IMR-90 (cell line): Measurements from ENCODE around the gene BBS12. TPM values are rescaled to one million over a fixed set of nuclear protein-coding genes. Genes with fewer than 3 reads are reported as not detected.

Experiments
- ATAC-seq: fragments of 200-7000 bp; cut with Tn5 transposase; 2 replicates; pipeline ENCODE4 v1.9.1; 2020; ENCODE audit warnings: low read depth, mild to moderate bottlenecking, moderate library complexity
- BruUV-seq: library from RNA; stranded (reverse); fragments of 400-500 nt; replicated peaks from 2 replicates; lab custom pipeline; 2021; lab: Mats Ljungman, UMichigan
- CTCF ChIA-PET: fragments of 300-600 bp; formaldehyde crosslinking; extraction: SDS; loops from one replicate; lab custom pipeline; 2021; ENCODE audit warnings: antibody characterized with exemption; lab: Yijun Ruan, JAX
- POLR2A ChIA-PET: fragments of 300-600 bp; sonication (Branson Sonifier 250); formaldehyde crosslinking; loops from one replicate; lab custom pipeline; 2022; ENCODE audit warnings: antibody characterized with exemption; ENCODE audit not compliant: unreplicated experiment; lab: Charles Lee
- DNase-seq: peaks from one replicate; pipeline ENCODE4 v3.0.0; 2013
- H2AFZ ChIP-seq: replicated peaks from 2 replicates; pipeline ENCODE3; 2013; ENCODE audit warnings: low read length, mild to moderate bottlenecking; ENCODE audit not compliant: poor library complexity
- H2AK5ac ChIP-seq: 2 replicates; pipeline ENCODE4 v1.6.1; 2013; ENCODE audit warnings: low read depth, low read length, inconsistent platforms
- H2AK9ac ChIP-seq: replicated peaks from 2 replicates; pipeline ENCODE3; 2013; ENCODE audit warnings: mild to moderate bottlenecking, low read depth, low read length, moderate library complexity; ENCODE audit not compliant: poor library complexity
- H2BK120ac ChIP-seq: 2 replicates; pipeline ENCODE4 v1.6.1; 2013; ENCODE audit warnings: low read depth, low read length, inconsistent platforms
- H2BK15ac ChIP-seq: 3 replicates; pipeline ENCODE4 v1.6.1; 2013; ENCODE audit warnings: low read depth, low read length, inconsistent platforms
- H2BK20ac ChIP-seq: 2 replicates; pipeline ENCODE4 v1.6.1; 2013; ENCODE audit warnings: low read depth, mild to moderate bottlenecking, inconsistent platforms, low read length, moderate library complexity
- H2BK5ac ChIP-seq: 2 replicates; pipeline ENCODE4 v1.6.1; 2013; ENCODE audit warnings: mild to moderate bottlenecking, low read depth, low read length, inconsistent platforms; ENCODE audit not compliant: poor library complexity, severe bottlenecking
- H3K14ac ChIP-seq: replicated peaks from 2 replicates; pipeline ENCODE4 v1.6.1; 2013; ENCODE audit warnings: low read depth, low read length, inconsistent platforms
- H3K18ac ChIP-seq: 2 replicates; pipeline ENCODE4 v1.6.1; 2013; ENCODE audit warnings: low read depth, low read length, control low read depth
- H3K23ac ChIP-seq: 2 replicates; pipeline ENCODE4 v1.6.1; 2013; ENCODE audit warnings: low read depth, low read length, inconsistent platforms
- H3K27ac ChIP-seq: 2 replicates; pipeline ENCODE4 v1.5.1; 2013; ENCODE audit warnings: mild to moderate bottlenecking, control low read depth, low read length; ENCODE audit not compliant: insufficient read depth
- H3K27me3 ChIP-seq: 2 replicates; pipeline ENCODE4 v1.6.1; 2013; ENCODE audit warnings: low read length; ENCODE audit not compliant: control insufficient read depth, insufficient read depth
- H3K36me3 ChIP-seq: 2 replicates; pipeline ENCODE4 v1.6.1; 2013; ENCODE audit warnings: low read length, mixed read lengths; ENCODE audit not compliant: control insufficient read depth, insufficient read depth
- H3K4ac ChIP-seq: 2 replicates; pipeline ENCODE4 v1.6.1; 2013; ENCODE audit warnings: low read depth, low read length, inconsistent platforms
- H3K4me1 ChIP-seq: 2 replicates; pipeline ENCODE4 v1.6.1; 2013; ENCODE audit warnings: low read length, mixed read lengths; ENCODE audit not compliant: control insufficient read depth, insufficient read depth
- H3K4me2 ChIP-seq: 2 replicates; pipeline ENCODE4 v1.6.1; 2013; ENCODE audit warnings: low read depth, mild to moderate bottlenecking, control low read depth, low read length, moderate library complexity
- H3K4me3 ChIP-seq: 2 replicates; pipeline ENCODE4 v1.5.1; 2013; ENCODE audit warnings: low read depth, mild to moderate bottlenecking, control low read depth, low read length, moderate library complexity; ENCODE audit not compliant: insufficient read depth
- H3K56ac ChIP-seq: 2 replicates; pipeline ENCODE4 v1.6.1; 2013; ENCODE audit warnings: low read length, inconsistent platforms; ENCODE audit not compliant: insufficient read depth; ENCODE audit errors: extremely low read depth
- H3K79me1 ChIP-seq, 2 experiments: 2 replicates each; pipeline ENCODE4 v1.6.1; 2013; ENCODE audit warnings: low read length in 2 of 2, inconsistent platforms in 1 of 2, low read depth in 1 of 2
- H3K9ac ChIP-seq: 2 replicates; pipeline ENCODE4 v1.6.1; 2013; ENCODE audit warnings: low read depth, low read length, control low read depth
- H3K9me1 ChIP-seq: 2 replicates; pipeline ENCODE4 v1.6.1; 2013; ENCODE audit warnings: low read length, inconsistent platforms; ENCODE audit not compliant: insufficient read depth
- H3K9me3 ChIP-seq: 2 replicates; pipeline ENCODE4 v1.6.1; 2013; ENCODE audit warnings: low read length; ENCODE audit not compliant: control insufficient read depth, insufficient read depth
- H4K20me1 ChIP-seq: 2 replicates; pipeline ENCODE4 v1.6.1; 2013; ENCODE audit warnings: low read length, inconsistent platforms; ENCODE audit not compliant: insufficient read depth
- H4K5ac ChIP-seq: 2 replicates; pipeline ENCODE4 v1.6.1; 2013; ENCODE audit warnings: mild to moderate bottlenecking, low read depth, low read length, control low read depth
- H4K8ac ChIP-seq, 2 experiments: 2 replicates each; pipeline ENCODE4 v1.6.1; 2013; ENCODE audit warnings: low read depth in 2 of 2, low read length in 2 of 2, control low read depth in 1 of 2, inconsistent platforms in 1 of 2
- H4K91ac ChIP-seq: 2 replicates; pipeline ENCODE4 v1.6.1; 2013; ENCODE audit warnings: low read depth, low read length, inconsistent platforms; ENCODE audit not compliant: insufficient read depth
- CEBPB ChIP-seq: IDR thresholded peaks from 2 replicates; pipeline ENCODE4 v1.6.1; 2012; ENCODE audit warnings: low read depth, low read length, improper control_type of control experiment
- ELK1 ChIP-seq: fragments of 150-350 bp; IDR thresholded peaks from 2 replicates; pipeline ENCODE4 v1.6.1; 2016; ENCODE audit warnings: low read depth, mild to moderate bottlenecking, low read length, moderate library complexity, borderline replicate concordance
- FOS ChIP-seq: fragments of 150-350 bp; IDR thresholded peaks from 2 replicates; pipeline ENCODE4 v1.6.1; 2016; ENCODE audit warnings: low read depth, low read length
- POLR2A ChIP-seq: IDR thresholded peaks from 2 replicates; pipeline ENCODE4 v1.6.1; 2012; ENCODE audit warnings: mild to moderate bottlenecking, low read depth, low read length
- SMC3 ChIP-seq: fragments of 150-350 bp; IDR thresholded peaks from 2 replicates; pipeline ENCODE4 v1.6.1; 2016; ENCODE audit warnings: low read depth, mild to moderate bottlenecking, antibody characterized with exemption, low read length, moderate library complexity
- WGBS, 2 experiments: methylation state at CpG; one replicate each; pipeline versions ENCODE4 v1.1.5 to v1.1.7; 2013; ENCODE audit warnings: missing lambda C conversion rate in 2 of 2; ENCODE audit not compliant: insufficient read length in 1 of 2; ENCODE audit errors: extremely low coverage in 2 of 2; 5-methylcytosine and 5-hydroxymethylcytosine counted together
- dilution Hi-C: fragments of 300-500 bp; cut with HindIII; formaldehyde crosslinking; loops from one replicate; pipeline ENCODE4 v1.14.3; 2018; ENCODE audit warnings: low sequenced_read_pairs; ENCODE audit not compliant: unreplicated experiment
- in situ Hi-C: fragments of 300-500 bp; cut with MboI; formaldehyde crosslinking; loops from 3 replicates; pipeline ENCODE4 v1.14.3; 2019; ENCODE audit warnings: low sequenced_read_pairs, inconsistent platforms, mixed read lengths
- intact Hi-C: fragments of 100-400 bp; cut with micrococcal nuclease; formaldehyde crosslinking; loops from 2 replicates; pipeline ENCODE4 v1.10.0; 2022
- polyA plus RNA-seq, 3 experiments: library from polyadenylated mRNA; depleted of rRNA; stranded (reverse); fragments of >200 nt; gene quantifications; 2 replicates each; pipeline ENCODE4 v1.2.3, GENCODE V29; 2012; ENCODE audit warnings: low replicate concordance in 1 of 3
- total RNA-seq: library from RNA; depleted of rRNA; stranded (reverse); fragments of >200 nt; gene quantifications from 2 replicates; pipeline ENCODE4 v1.2.3, GENCODE V29; 2012

The BBS12 gene
- total and polyA plus RNA-seq, 2 of the 4 experiments (the other 2 are of a cell fraction): 1.1 to 5.9 TPM

- Histone ChIP-seq H3K27ac (no peak overlapping the region), H2AK9ac (no peak overlapping the region), H4K5ac (no peak overlapping the region), H3K4me3 (no peak overlapping the region), H2BK5ac (no peak overlapping the region), H3K14ac (no peak overlapping the region), H3K79me1 (no peaks in the 10 kb centered on the region), H2BK120ac (no peak overlapping the region), H3K9me1 (no peaks in the 10 kb centered on the region), H3K23ac (no peak overlapping the region), H2BK15ac (no peak overlapping the region), H4K20me1 (no peaks in the 10 kb centered on the region), H3K4ac (no peak overlapping the region), H2BK20ac (no peak overlapping the region), H2AK5ac (no peak overlapping the region), H3K9ac (no peak overlapping the region), H3K9me3 (no peaks in the 10 kb centered on the region), H3K18ac (no peak overlapping the region), H3K4me1 (no peaks in the 10 kb centered on the region), H4K8ac (no peak overlapping the region), H4K91ac (no peak overlapping the region), H3K36me3 (no peaks in the 10 kb centered on the region), H3K4me2 (no peak overlapping the region), H3K27me3 (no peaks in the 10 kb centered on the region), H3K56ac (no peak overlapping the region), H2AFZ (no peak overlapping the region)
- ChIA-PET POLR2A (no interaction called here), CTCF (no interaction called here)
- in situ Hi-C loops (loop anchor here (25.0 kb wide), 1 partner anchor 794 kb away; no protein-coding TSS in a partner anchor), dilution Hi-C loops (no loop called here), intact Hi-C loops (loop anchor here (10.0 kb wide), 1 partner anchor 802 kb away; no protein-coding TSS in a partner anchor)
- DNase-seq (no peak), ATAC-seq (no peak)
- BruUV-seq: no TSS peak
- TF ChIP-seq SMC3: no peak
- TF ChIP-seq FOS: no peak
- no peak for TF ChIP-seq POLR2A
- peak; percentile 44 for TF ChIP-seq CEBPB
- TF ChIP-seq ELK1: no peak
- WGBS, 2 experiments: no CpG with 5 or more reads among the region's 3 CpGs
Observed at GRCh38 chr4:122706511-122706910, 26.0 kb upstream of the BBS12 start.
